ENCODE results near the gene SPOCK1.

Gene SPOCK1

DNA sequence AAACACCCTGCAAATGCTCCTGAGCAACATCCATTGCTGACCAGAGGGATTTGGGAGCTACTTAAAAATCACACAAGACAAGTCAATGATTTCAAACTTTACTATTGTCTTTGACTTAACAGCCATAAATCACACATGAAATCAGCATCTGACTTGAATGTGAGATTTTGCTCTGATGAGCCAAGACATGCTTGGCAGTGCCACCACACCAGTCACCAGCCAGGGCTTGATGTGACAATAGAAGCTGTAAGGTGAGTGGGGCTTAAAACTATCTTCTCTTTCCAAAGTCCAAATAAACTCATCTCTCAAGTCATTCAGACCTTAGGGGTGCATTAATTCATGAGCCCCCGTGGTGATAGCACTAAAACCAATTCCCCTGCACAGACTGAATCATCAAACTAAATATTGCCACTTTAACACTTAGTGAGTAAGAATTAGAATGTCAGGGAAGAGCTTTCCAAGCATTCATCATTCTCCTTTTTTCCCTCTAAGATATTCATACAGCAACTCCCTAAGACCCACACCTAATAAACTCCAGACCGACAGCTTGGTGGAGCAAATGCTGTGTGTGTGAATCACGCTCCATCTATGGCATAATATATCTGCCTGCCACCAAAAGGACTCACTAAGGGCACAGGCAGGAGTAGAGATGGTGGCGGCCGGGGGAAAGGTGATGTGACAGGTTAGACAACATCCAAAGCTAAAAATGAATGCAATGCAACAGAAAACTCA lies 119.4 kb downstream of the SPOCK1 start:
- no peak for TF ChIP-seq GATA2 (IDR thresholded peaks at IDR 0.05; ENCODE audit: low read depth, low read length)
- no peak for TF ChIP-seq GATA3 (IDR thresholded peaks at IDR 0.05; ENCODE audit: low read depth, low read length)

DNA sequence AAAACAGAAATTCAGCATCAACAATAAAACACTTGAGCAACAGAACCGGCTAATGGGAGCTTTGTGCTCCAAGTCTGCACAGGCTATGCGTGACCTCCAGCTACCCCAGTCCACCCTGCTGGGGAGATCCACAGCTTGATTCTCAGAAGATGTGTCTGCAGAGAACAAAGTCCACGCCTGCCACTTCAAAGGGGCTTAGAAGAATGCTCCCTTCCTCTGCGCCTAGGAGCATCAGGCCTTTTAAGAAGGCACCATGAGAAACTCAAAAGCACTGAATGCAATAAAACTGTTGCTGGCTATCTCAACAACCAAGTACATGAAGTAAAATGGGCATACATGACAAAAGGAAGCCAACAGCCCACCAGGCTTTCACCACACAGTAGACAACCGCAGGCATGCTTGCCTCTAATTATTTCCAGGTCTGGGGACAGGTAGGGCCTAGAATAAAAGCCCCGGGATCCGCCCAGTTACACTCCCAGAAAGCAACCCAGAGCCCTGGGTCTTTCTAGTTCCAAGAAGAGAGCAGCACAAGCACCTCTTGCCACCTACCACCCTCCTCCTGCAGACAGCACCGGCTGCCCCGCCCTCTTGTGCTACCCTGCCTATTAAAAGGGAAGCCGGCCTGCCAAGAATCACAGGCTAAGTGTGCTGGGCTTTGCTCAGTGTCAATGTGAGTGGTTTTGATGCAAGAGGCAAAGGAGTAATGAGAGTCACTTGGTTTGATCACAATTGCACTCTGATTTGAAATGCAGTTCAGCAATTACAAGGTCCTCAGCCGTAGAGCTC lies 123.2 kb downstream of the SPOCK1 start:
- TF ChIP-seq GATA3 (IDR thresholded peaks at IDR 0.05; ENCODE audit: low read depth, low read length) (no peak), GATA2 (IDR thresholded peaks at IDR 0.05; ENCODE audit: low read depth, low read length) (no peak)

DNA sequence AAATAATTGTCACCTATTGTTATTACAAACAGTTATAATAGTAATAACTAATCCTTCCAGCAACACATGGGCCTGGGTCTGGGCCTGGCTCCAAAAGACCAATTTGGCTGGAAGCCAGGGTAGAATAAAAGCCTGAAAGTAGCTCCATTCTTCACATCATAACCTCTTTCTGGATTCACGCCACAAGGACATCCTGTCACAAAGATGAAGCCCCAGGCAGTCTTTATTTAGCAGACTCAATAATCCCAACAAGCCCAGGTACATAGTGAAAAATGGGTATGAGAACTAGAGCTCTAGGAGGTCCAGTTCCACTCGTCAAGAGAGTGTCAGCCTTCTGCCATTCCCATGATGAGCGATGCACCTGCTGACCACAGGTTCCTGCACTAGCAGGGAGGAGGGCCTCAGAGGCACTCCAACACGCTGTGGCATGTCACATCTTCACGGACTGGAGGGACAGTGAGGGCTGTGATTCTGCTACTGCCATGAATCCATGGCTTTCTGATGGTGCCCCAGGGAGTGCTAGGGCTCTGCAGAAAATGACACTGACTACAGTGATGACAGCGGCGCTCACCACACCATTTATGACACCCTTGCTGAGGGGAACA lies 124.9 kb downstream of the SPOCK1 start:
- peak; percentile 10; the same call in 1 of the 2 replicates for TF ChIP-seq GATA2 (IDR thresholded peaks at IDR 0.05; ENCODE audit: low read depth, low read length)
- no peak for TF ChIP-seq GATA3 (IDR thresholded peaks at IDR 0.05; ENCODE audit: low read depth, low read length)

DNA sequence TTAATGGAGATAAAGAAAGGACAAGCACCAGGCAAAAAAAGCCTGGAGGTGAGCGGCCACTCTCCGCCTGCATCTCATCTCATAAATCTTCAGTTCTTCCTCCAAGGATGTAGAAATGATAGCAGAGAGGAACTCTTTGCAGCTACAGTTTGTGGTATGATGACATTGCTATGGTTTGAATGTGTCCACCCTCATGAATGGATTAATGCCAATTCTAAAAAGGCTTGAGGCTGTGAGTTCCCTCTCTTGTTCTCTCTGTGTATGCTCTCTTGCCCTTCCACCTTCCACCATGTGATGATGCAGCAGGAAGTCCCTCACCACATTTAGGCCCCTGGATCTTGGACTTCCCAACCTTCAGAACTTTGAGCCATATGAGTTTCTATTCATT lies 126.4 kb downstream of the SPOCK1 start:
- TF ChIP-seq GATA3 (IDR thresholded peaks at IDR 0.05; ENCODE audit: low read depth, low read length) (no peak), GATA2 (IDR thresholded peaks at IDR 0.05; ENCODE audit: low read depth, low read length) (no peak)

DNA sequence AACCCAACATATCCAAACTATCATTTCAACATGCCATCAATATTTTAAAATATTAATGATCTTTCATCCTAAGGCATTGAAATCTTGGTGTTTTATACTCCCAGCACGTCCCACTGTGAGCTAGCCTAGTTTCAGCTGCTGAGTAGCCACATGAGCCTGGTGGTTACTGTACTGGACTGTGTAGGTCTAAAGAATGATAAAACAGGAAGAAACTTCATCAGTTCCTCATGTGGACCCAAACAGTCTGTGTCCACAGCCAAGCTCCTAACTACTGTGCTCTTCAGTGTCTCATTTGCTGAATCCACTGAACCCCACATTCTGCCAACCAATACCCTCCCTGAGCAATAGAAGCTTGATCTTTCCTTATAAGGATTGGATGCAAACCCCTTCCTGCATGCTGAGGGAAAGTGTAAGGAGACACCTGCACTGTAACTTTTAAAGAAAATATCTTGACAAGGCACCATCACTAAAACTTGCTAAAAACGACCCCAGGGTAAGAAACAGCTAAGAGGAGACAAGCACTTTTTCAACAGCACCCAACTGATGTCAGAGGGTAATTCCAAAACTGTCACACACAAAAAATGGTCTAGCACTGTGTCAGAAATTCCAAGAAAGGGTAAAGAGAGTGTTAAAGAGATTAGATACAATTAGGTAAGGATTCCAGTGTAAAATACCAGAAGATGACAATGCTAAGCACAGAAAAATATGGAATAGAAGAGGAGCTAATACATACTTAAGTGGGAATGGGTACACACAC lies 126.9 kb downstream of the SPOCK1 start:
- TF ChIP-seq GATA3 (IDR thresholded peaks at IDR 0.05; ENCODE audit: low read depth, low read length) (no peak), GATA2 (IDR thresholded peaks at IDR 0.05; ENCODE audit: low read depth, low read length) (no peak)

DNA sequence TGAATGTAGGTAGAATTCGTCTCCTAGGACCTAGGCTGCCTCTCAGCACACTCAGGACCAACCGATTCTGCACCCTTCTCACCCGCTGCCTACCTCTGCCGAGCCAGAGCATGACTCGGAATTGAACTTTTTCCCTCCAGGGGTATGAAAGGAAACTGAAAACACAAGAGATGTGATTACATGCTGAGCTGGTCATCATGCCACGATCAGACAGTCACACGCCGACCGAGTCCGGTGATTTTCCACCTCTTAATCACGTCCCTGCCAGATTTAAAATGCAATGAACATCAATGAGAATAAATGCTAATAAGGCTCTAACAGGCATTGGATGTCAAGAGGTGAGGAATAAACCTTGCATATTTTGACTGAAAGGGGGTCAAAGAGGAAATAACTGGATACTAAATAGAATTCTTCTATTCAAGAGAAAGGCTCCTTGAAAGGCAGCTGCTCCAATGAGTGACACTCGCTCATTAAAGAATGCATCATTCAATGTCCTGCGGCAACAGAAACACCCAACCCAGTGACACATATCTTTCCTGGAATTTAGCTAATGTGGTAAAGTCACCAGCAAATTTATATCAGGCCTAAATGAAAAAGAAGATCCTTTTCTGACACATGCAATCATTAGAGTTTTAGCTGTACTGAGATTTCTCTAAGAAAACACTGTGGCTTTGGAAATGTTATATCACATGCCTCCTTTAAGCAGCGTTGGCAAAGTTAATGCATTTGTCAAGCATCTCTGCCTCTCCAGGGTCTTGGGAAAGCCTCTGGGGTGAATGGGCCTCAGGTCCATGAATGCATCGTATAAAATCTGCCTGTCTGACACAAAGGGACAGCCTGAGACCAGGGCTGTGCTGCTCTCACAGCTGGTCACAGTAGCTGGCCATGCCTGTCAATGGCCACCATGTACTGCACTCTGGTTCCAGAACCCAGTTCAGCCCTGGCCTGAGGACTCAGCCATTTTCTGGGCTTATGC lies 128.7 kb downstream of the SPOCK1 start:
- no peak for TF ChIP-seq GATA3 (IDR thresholded peaks at IDR 0.05; ENCODE audit: low read depth, low read length)
- TF ChIP-seq GATA2 (IDR thresholded peaks at IDR 0.05; ENCODE audit: low read depth, low read length) = no peak

DNA sequence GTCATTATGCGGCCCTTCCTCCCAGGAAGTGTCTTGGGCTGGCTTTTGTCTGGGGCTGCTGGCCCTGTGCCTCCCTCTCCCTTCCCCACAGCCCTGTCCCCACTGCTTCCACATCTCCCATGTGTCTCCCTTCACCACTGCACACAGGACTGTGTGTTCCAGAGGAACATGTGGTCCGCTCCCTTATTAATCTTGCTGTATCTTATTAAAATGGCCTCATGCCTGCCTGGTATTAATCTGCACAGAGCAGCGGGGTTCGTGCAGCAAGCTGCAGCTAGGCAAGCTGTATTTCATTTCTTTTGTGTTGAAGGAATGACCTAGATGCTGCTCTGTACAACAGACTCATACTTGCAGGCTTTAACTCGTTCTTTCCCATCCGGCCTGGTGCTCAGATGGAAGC lies 130.5 kb downstream of the SPOCK1 start:
- no peak for TF ChIP-seq GATA3 (IDR thresholded peaks at IDR 0.05; ENCODE audit: low read depth, low read length)

DNA sequence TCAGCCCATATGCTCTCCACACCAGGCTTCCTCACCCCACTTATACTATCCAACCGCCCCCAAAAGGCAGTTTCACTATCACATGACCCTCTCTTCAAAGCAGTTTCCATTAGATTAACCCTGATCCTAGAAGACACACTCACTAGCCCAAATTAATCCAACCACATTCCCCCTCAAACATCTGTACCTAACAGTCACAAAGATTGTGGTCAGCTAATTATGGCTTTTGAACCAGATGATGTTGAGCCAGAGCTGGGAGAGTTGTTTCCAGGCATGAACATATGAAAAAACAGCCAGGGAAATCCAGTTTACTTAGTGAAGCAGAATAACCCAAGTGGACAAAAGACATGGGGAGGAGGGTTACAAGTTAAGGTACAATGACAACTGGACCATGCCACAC lies 131.2 kb downstream of the SPOCK1 start:
- TF ChIP-seq GATA3 (IDR thresholded peaks at IDR 0.05; ENCODE audit: low read depth, low read length) (no peak), GATA2 (IDR thresholded peaks at IDR 0.05; ENCODE audit: low read depth, low read length) (no peak)

DNA sequence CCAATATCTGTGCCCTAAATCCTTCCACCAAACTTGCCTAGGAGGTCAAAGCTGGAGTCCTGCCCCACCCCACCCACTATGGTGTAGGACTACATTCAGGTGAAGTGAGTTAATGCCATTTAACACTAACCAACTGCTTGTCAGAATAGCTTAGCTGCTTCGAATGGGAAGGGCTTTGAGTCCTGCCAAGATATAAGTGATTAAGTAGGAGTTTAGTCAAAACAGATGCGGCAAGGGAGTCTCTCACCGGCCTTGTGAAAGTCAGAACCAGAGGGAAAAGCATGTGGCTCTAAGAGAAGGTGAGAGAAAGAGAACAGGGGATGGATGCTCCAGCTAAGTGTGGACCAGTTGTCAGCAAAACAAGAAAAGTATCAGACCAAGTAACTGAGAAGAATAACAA lies 132.6 kb downstream of the SPOCK1 start:
- TF ChIP-seq GATA2 (IDR thresholded peaks at IDR 0.05; ENCODE audit: low read depth, low read length) (no peak), GATA3 (IDR thresholded peaks at IDR 0.05; ENCODE audit: low read depth, low read length) (no peak)

DNA sequence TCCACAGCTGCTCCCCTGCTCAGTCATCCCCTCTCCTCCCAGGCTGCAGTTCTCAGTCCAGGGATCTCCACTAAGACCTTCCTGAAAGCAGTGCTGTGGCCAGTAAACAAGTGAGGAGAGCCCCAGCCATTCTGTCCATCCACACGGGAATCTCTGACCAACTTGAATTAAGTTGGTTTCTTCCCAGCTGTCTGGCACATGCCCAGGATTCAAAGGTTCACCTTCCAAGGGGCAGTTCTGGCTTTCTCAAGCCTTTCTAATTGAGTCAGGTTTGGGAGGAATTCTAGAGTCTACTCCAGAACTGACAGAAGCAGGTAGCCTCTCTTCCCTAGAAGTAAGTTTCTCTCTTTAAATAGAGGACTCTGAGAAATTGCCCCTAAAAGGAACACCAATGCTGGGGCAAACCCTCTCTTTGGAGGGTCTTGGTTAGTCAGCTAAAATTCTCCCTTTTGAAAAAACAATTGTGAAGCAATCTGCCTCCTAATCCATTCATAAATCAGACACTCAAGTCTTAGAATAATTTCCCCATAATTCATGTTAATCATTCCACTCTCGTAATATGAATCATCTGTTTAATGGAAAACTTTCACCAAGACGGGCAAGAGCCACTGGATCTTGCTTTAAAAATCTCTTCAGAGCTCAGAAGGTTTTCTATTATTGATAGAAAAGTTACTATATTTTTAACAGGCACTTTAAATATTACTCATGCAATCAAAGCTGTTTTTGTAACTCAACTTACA lies 133.8 kb downstream of the SPOCK1 start:
- no peak for TF ChIP-seq GATA3 (IDR thresholded peaks at IDR 0.05; ENCODE audit: low read depth, low read length)
- no peak for TF ChIP-seq GATA2 (IDR thresholded peaks at IDR 0.05; ENCODE audit: low read depth, low read length)

DNA sequence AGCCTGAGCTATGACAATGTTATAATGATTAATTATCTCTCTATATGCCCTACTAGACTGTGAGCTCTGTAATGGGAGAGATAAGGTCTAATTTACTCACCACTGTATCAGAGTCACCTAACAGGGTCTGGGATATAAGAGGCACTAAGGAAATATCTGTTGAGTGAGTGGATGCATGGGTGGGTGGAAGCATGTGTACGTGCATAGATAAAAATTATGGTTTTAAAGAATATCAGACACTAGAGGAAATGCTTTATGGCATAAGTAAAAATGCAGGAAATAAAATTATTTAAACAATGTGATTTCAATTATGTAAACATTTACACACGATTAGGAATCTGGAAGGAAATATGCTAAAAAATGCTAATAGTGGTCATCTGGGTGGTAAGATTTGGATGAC lies 137.8 kb downstream of the SPOCK1 start:
- no peak; the same call in 1 of the 2 replicates for TF ChIP-seq GATA3 (IDR thresholded peaks at IDR 0.05; ENCODE audit: low read depth, low read length)
- no peak for TF ChIP-seq GATA2 (IDR thresholded peaks at IDR 0.05; ENCODE audit: low read depth, low read length)

DNA sequence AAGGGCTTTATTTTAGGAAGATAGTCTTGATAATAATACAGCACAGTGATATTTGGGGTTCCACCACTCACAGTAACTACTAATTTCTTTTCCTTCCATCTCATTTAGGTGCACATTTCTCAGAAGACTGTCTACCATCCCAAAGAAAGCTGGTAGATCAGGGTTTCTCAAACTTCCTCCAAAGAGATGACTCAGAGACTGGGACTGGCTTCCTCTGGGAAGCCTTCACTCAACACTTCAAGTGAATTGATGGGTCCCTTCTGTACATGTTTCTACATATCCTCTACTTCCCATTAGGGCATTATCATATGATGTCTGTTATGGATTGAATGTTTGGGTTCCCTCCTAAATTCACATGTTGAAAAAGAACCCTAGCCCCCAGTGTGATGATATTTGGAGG lies 138.5 kb downstream of the SPOCK1 start:
- TF ChIP-seq GATA2 (IDR thresholded peaks at IDR 0.05; ENCODE audit: low read depth, low read length) (no peak), GATA3 (IDR thresholded peaks at IDR 0.05; ENCODE audit: low read depth, low read length) (no peak)

All from SH-SY5Y (cell line).